Panc1 (cell line): ENCODE data around the gene LRRC4. TPM values are rescaled to one million over a fixed set of nuclear protein-coding genes. Genes with fewer than 3 reads are reported as not detected.

Source experiments
- ATAC-seq: fragments of 200-7000 bp; cut with Tn5 transposase; 2 replicates; pipeline ENCODE4 v1.9.1; 2020; ENCODE audit warnings: mild to moderate bottlenecking, moderate library complexity
- BruUV-seq: library from RNA; stranded (reverse); fragments of 400-500 nt; replicated peaks from 2 replicates; lab custom pipeline; 2021; lab: Mats Ljungman, UMichigan
- CTCF ChIA-PET: fragments of 300-600 bp; sonication (Branson Sonifier 250); formaldehyde crosslinking; loops from one replicate; lab custom pipeline; 2022; ENCODE audit warnings: antibody characterized with exemption; lab: Charles Lee
- POLR2A ChIA-PET: fragments of 300-600 bp; sonication (Branson Sonifier 250); formaldehyde crosslinking; loops from one replicate; lab custom pipeline; 2022; ENCODE audit warnings: antibody characterized with exemption; lab: Charles Lee
- DNase-seq: peaks from one replicate; pipeline ENCODE4 v3.0.0-alpha.2; 2010; ENCODE audit warnings: low read depth, low spot score
- H3K27ac ChIP-seq: 2 replicates; pipeline ENCODE4 v1.5.1; 2011; ENCODE audit warnings: mild to moderate bottlenecking, low read length, inconsistent platforms
- H3K27me3 ChIP-seq: fragments of 200-500 bp; sonication (Bioruptor generic); 2 replicates; pipeline ENCODE4 v1.6.0; 2014; ENCODE audit warnings: low read length, inconsistent platforms; ENCODE audit not compliant: control insufficient read depth, insufficient read depth
- H3K36me3 ChIP-seq: fragments of 200-500 bp; sonication (Bioruptor generic); 2 replicates; pipeline ENCODE4 v1.5.1; 2014; ENCODE audit warnings: inconsistent platforms, mild to moderate bottlenecking, low read length, moderate library complexity; ENCODE audit not compliant: control insufficient read depth, insufficient read depth
- H3K4me1 ChIP-seq: 2 replicates; pipeline ENCODE4 v1.5.1; 2011; ENCODE audit warnings: inconsistent platforms, mild to moderate bottlenecking, low read length, moderate library complexity; ENCODE audit not compliant: control insufficient read depth, insufficient read depth
- H3K4me3 ChIP-seq, 2 experiments: 2 replicates each; pipeline ENCODE4 v1.5.1; 2011 to 2012; ENCODE audit warnings: low read depth in 2 of 2, low read length in 2 of 2, mild to moderate bottlenecking in 2 of 2, inconsistent platforms in 1 of 2, moderate library complexity in 1 of 2
- H3K9me3 ChIP-seq: fragments of 200-500 bp; sonication (Bioruptor generic); 2 replicates; pipeline ENCODE4 v1.5.1; 2014; ENCODE audit warnings: low read depth, mild to moderate bottlenecking, inconsistent platforms, low read length, moderate library complexity; ENCODE audit not compliant: control insufficient read depth, insufficient read depth
- POLR2AphosphoS5 ChIP-seq: IDR thresholded peaks from 2 replicates; pipeline ENCODE4 v1.6.1; 2012; ENCODE audit warnings: mild to moderate bottlenecking, low read depth, low read length, moderate library complexity
- SIN3A ChIP-seq: IDR thresholded peaks from 2 replicates; pipeline ENCODE4 v1.6.1; 2012; ENCODE audit warnings: low read depth, mild to moderate bottlenecking, low read length, moderate library complexity, borderline replicate concordance; ENCODE audit not compliant: insufficient read depth
- TCF7L2 ChIP-seq: IDR thresholded peaks from 2 replicates; pipeline ENCODE4 v1.6.1; 2011; ENCODE audit warnings: mild to moderate bottlenecking, low read depth, low read length, inconsistent platforms
- in situ Hi-C: cut with HindIII; loops from 2 replicates; pipeline ENCODE4 v1.10.0; 2016; ENCODE audit warnings: low sequenced_read_pairs, low pct_unique_long_range_greater_than_20kb
- intact Hi-C: fragments of 100-400 bp; cut with micrococcal nuclease; formaldehyde crosslinking; loops from one replicate; pipeline ENCODE4 v1.10.0; 2022; ENCODE audit not compliant: unreplicated experiment
- total RNA-seq: library from RNA; stranded (reverse); gene quantifications from one replicate; pipeline ENCODE4 v1.2.1, GENCODE V29; 2021; ENCODE audit not compliant: unreplicated experiment
- TF ChIP-seq, protein P1 (sequence below): fragments of 450-650 bp; IDR thresholded peaks from 2 replicates; pipeline ENCODE4 v1.5.1; 2017; ENCODE audit warnings: mild to moderate bottlenecking
- TF ChIP-seq, protein P2 (sequence below), 2 experiments: IDR thresholded peaks; 2 replicates each; pipeline ENCODE4 v1.6.1; 2011 to 2012; ENCODE audit warnings: low read depth in 2 of 2, control low read depth in 1 of 2, low read length in 1 of 2, mild to moderate bottlenecking in 1 of 2, moderate library complexity in 1 of 2; ENCODE audit not compliant: insufficient read depth in 1 of 2

The LRRC4 gene
- total RNA-seq, 1 experiment from 2014 or later = not detected

- Histone ChIP-seq H3K9me3 (no peaks in the 10 kb centered on the region), H3K27me3 (no peaks in the 10 kb centered on the region), H3K36me3 (no peaks in the 10 kb centered on the region), H3K27ac (no peak overlapping the region), H3K4me3 (no peak overlapping the region), H3K4me1 (no peaks in the 10 kb centered on the region)
- ChIA-PET CTCF (no interaction called here), POLR2A (interaction anchor here (0.5 kb wide), 1 partner anchor 22 kb away, joined by 4 read pairs; no protein-coding TSS in a partner anchor)
- DNase-seq (no peak), ATAC-seq (no peak)
- TF ChIP-seq TCF7L2 (no peak), POLR2AphosphoS5 (no peak)
- intact Hi-C loops (no loop called here), in situ Hi-C loops (no loop called here)
- BruUV-seq = no TSS peak
These were observed 1.5 kb upstream of the LRRC4 start for GRCh38 chr7:128032605-128033235.

DNA sequence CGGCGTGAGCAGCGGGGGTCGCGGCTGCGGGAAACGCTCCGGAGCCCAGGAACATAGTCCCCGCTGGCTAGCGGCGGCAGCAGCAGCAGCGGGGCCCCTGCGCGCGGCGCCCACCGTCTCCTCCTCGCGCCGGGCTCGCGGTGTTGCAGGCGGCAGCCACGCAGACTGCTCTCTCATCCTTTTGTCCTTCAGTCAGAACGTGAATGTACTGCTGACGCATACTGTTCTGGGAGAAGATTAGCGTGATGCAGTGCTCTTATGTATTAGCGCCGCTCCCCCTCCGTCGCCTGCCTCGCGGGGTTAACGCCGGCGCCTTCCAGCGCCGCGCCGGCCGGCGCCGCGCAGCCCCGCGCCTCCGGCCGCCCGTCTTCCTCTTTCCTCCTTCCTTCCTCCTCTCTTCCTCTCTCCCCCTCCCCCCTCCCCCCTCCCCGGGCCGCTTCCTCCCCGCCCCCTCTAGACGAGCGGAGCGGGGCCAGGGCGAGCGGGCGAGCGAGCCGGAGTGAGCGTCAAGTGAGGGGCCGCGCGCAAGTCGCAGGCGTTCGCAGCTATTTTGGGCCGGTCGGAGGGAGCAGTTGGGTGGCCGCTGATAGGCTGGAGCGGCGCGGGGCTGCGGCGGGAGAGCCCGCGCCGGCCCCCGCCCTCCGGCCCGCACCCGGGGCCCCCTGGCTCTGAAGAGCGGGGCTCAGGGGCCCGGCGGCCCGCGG, 816 bp upstream of the LRRC4 start:
- intact Hi-C loops = no loop called here
- CTCF ChIA-PET = no interaction called here

GRCh38 chr7:128030263-128030653, 979 bp downstream of the LRRC4 start:
- Histone ChIP-seq H3K36me3 (no peaks in the 10 kb centered on the region), H3K27ac (no peak overlapping the region), H3K4me1 (no peaks in the 10 kb centered on the region), H3K27me3 (no peaks in the 10 kb centered on the region), H3K4me3 (no peak overlapping the region), H3K9me3 (no peaks in the 10 kb centered on the region)
- ATAC-seq = no peak
- intact Hi-C loops (no loop called here), in situ Hi-C loops (no loop called here)
- CTCF ChIA-PET = no interaction called here
- TF ChIP-seq TCF7L2 (no peak), POLR2AphosphoS5 (no peak), SIN3A (no peak)
- TF ChIP-seq, protein P1, sequence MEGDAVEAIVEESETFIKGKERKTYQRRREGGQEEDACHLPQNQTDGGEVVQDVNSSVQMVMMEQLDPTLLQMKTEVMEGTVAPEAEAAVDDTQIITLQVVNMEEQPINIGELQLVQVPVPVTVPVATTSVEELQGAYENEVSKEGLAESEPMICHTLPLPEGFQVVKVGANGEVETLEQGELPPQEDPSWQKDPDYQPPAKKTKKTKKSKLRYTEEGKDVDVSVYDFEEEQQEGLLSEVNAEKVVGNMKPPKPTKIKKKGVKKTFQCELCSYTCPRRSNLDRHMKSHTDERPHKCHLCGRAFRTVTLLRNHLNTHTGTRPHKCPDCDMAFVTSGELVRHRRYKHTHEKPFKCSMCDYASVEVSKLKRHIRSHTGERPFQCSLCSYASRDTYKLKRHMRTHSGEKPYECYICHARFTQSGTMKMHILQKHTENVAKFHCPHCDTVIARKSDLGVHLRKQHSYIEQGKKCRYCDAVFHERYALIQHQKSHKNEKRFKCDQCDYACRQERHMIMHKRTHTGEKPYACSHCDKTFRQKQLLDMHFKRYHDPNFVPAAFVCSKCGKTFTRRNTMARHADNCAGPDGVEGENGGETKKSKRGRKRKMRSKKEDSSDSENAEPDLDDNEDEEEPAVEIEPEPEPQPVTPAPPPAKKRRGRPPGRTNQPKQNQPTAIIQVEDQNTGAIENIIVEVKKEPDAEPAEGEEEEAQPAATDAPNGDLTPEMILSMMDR = no peak
- TF ChIP-seq, protein P2, sequence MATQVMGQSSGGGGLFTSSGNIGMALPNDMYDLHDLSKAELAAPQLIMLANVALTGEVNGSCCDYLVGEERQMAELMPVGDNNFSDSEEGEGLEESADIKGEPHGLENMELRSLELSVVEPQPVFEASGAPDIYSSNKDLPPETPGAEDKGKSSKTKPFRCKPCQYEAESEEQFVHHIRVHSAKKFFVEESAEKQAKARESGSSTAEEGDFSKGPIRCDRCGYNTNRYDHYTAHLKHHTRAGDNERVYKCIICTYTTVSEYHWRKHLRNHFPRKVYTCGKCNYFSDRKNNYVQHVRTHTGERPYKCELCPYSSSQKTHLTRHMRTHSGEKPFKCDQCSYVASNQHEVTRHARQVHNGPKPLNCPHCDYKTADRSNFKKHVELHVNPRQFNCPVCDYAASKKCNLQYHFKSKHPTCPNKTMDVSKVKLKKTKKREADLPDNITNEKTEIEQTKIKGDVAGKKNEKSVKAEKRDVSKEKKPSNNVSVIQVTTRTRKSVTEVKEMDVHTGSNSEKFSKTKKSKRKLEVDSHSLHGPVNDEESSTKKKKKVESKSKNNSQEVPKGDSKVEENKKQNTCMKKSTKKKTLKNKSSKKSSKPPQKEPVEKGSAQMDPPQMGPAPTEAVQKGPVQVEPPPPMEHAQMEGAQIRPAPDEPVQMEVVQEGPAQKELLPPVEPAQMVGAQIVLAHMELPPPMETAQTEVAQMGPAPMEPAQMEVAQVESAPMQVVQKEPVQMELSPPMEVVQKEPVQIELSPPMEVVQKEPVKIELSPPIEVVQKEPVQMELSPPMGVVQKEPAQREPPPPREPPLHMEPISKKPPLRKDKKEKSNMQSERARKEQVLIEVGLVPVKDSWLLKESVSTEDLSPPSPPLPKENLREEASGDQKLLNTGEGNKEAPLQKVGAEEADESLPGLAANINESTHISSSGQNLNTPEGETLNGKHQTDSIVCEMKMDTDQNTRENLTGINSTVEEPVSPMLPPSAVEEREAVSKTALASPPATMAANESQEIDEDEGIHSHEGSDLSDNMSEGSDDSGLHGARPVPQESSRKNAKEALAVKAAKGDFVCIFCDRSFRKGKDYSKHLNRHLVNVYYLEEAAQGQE (IDR thresholded peaks at IDR 0.05; ENCODE audit: insufficient read depth in 1 of 2, low read depth in 2 of 2, low read length in 1 of 2) = no peak
- no peak for DNase-seq
- BruUV-seq = no TSS peak
- POLR2A ChIA-PET = no interaction called here

More for the DNA sequence above, 816 bp upstream of the LRRC4 start:
- TF ChIP-seq POLR2AphosphoS5 = no peak
- TF ChIP-seq, protein P2 (IDR thresholded peaks at IDR 0.05; ENCODE audit: insufficient read depth in 1 of 2, low read depth in 2 of 2, low read length in 1 of 2) = no peak
- H3K4me3 ChIP-seq = peak overlapping the region in 1 of 2 experiments; percentile 18; a peak in 1 of 4 replicates
- H3K27ac ChIP-seq = no peak overlapping the region
- no peaks in the 10 kb centered on the region for H3K27me3 ChIP-seq
- POLR2A ChIA-PET = no interaction called here
- in situ Hi-C loops = no loop called here
- no peaks in the 10 kb centered on the region for H3K9me3 ChIP-seq
- DNase-seq (no peak), ATAC-seq (no peak)
- no peaks in the 10 kb centered on the region for H3K4me1 ChIP-seq
- BruUV-seq = no TSS peak
- no peaks in the 10 kb centered on the region for H3K36me3 ChIP-seq
